ENCODE results near the gene SERPINB5. TPM values are rescaled to one million over a fixed set of nuclear protein-coding genes. Genes with fewer than 3 reads are reported as not detected.

The SERPINB5 gene
- total RNA-seq, 2 donors from 2014 or later: not detected

- no peak overlapping the region for H3K4me3 Mint-ChIP-seq
- H3K27me3 Mint-ChIP-seq: peaks cover 3 to 5% of the 10 kb centered on the region in 2 donors
- ATAC-seq: no peak
- no peak for DNase-seq (ENCODE audit: low spot score)
- H3K27ac Mint-ChIP-seq: no peak overlapping the region
- H3K9me3 Mint-ChIP-seq: no peaks in the 10 kb centered on the region
- no peaks in the 10 kb centered on the region for H3K4me1 Mint-ChIP-seq (ENCODE audit: low read depth in 2 of 2)
- H3K36me3 Mint-ChIP-seq: no peaks in the 10 kb centered on the region
These were observed 3.7 kb downstream of the SERPINB5 start for GRCh38 chr18:63480476-63480875.

- H3K9me3 Mint-ChIP-seq: no peaks in the 10 kb centered on the region
- ATAC-seq (no peak), DNase-seq (ENCODE audit: low spot score) (no peak)
- no peaks in the 10 kb centered on the region for H3K4me1 Mint-ChIP-seq (ENCODE audit: low read depth in 2 of 2)
- H3K4me3 Mint-ChIP-seq: no peak overlapping the region
- H3K27ac Mint-ChIP-seq: no peak overlapping the region
- no peaks in the 10 kb centered on the region for H3K36me3 Mint-ChIP-seq
- H3K27me3 Mint-ChIP-seq: peaks cover 3 to 7% of the 10 kb centered on the region in 2 donors
These were observed 4.2 kb downstream of the SERPINB5 start for GRCh38 chr18:63480915-63481314.

GRCh38 chr18:63487676-63488075 is 10.9 kb downstream of the SERPINB5 start:
- Mint-ChIP-seq H3K9me3 (no peaks in the 10 kb centered on the region), H3K4me1 (ENCODE audit: low read depth in 2 of 2) (no peaks in the 10 kb centered on the region), H3K27ac (no peak overlapping the region), H3K27me3 (peaks cover 7 to 9% of the 10 kb centered on the region in 2 donors), H3K36me3 (no peaks in the 10 kb centered on the region), H3K4me3 (no peak overlapping the region)
- DNase-seq (ENCODE audit: low spot score) (no peak), ATAC-seq (no peak)

- no peaks in the 10 kb centered on the region for H3K9me3 Mint-ChIP-seq
- no peaks in the 10 kb centered on the region for H3K36me3 Mint-ChIP-seq
- no peak overlapping the region for H3K27ac Mint-ChIP-seq
- no peaks in the 10 kb centered on the region for H3K4me1 Mint-ChIP-seq (ENCODE audit: low read depth in 2 of 2)
- H3K27me3 Mint-ChIP-seq: peaks cover 7 to 9% of the 10 kb centered on the region in 2 donors
- DNase-seq (ENCODE audit: low spot score): no peak
- no peak for ATAC-seq
- H3K4me3 Mint-ChIP-seq: no peak overlapping the region
These were observed 11.4 kb downstream of the SERPINB5 start for GRCh38 chr18:63488160-63488559.

- Mint-ChIP-seq H3K4me3 (no peak overlapping the region), H3K4me1 (ENCODE audit: low read depth in 2 of 2) (no peaks in the 10 kb centered on the region), H3K9me3 (no peaks in the 10 kb centered on the region), H3K36me3 (no peaks in the 10 kb centered on the region), H3K27ac (no peak overlapping the region), H3K27me3 (peaks cover 0 to 4% of the 10 kb centered on the region in 2 donors)
- ATAC-seq (no peak), DNase-seq (ENCODE audit: low spot score) (no peak)
These were observed 16.1 kb downstream of the SERPINB5 start for GRCh38 chr18:63492851-63493250.

GRCh38 chr18:63495675-63496074 is 18.9 kb downstream of the SERPINB5 start:
- no peak for ATAC-seq
- no peak for DNase-seq (ENCODE audit: low spot score)
- Mint-ChIP-seq H3K36me3 (no peaks in the 10 kb centered on the region), H3K27ac (no peak overlapping the region), H3K27me3 (no peaks in the 10 kb centered on the region), H3K9me3 (no peaks in the 10 kb centered on the region), H3K4me1 (ENCODE audit: low read depth in 2 of 2) (no peaks in the 10 kb centered on the region), H3K4me3 (no peak overlapping the region)

GRCh38 chr18:63505566-63506335 is 29.0 kb downstream of the SERPINB5 start:
- Mint-ChIP-seq H3K4me3 (no peak overlapping the region), H3K4me1 (ENCODE audit: low read depth in 2 of 2) (no peaks in the 10 kb centered on the region), H3K27me3 (peaks cover 20 to 31% of the 10 kb centered on the region in 2 donors), H3K36me3 (no peaks in the 10 kb centered on the region), H3K9me3 (no peaks in the 10 kb centered on the region), H3K27ac (no peak overlapping the region)
- ATAC-seq: no peak
- no peak for DNase-seq (ENCODE audit: low spot score)

GRCh38 chr18:63506336-63506646 is 29.5 kb downstream of the SERPINB5 start:
- no peak overlapping the region for H3K27ac Mint-ChIP-seq
- no peak for ATAC-seq

GRCh38 chr18:63508596-63508995 is 31.8 kb downstream of the SERPINB5 start:
- peaks cover 27 to 58% of the 10 kb centered on the region in 2 donors for H3K27me3 Mint-ChIP-seq
- H3K4me3 Mint-ChIP-seq: no peak overlapping the region
- no peaks in the 10 kb centered on the region for H3K36me3 Mint-ChIP-seq
- DNase-seq (ENCODE audit: low spot score): no peak
- no peak for ATAC-seq
- H3K4me1 Mint-ChIP-seq (ENCODE audit: low read depth in 2 of 2): no peaks in the 10 kb centered on the region
- no peak overlapping the region for H3K27ac Mint-ChIP-seq
- H3K9me3 Mint-ChIP-seq: no peaks in the 10 kb centered on the region

More at GRCh38 chr18:63506336-63506646, 29.5 kb downstream of the SERPINB5 start:
- Mint-ChIP-seq H3K4me1 (ENCODE audit: low read depth in 2 of 2) (no peaks in the 10 kb centered on the region), H3K9me3 (no peaks in the 10 kb centered on the region), H3K27me3 (peaks cover 20 to 36% of the 10 kb centered on the region in 2 donors), H3K36me3 (no peaks in the 10 kb centered on the region), H3K4me3 (no peak overlapping the region)
- DNase-seq (ENCODE audit: low spot score): no peak

- no peak overlapping the region for H3K27ac Mint-ChIP-seq
- no peaks in the 10 kb centered on the region for H3K36me3 Mint-ChIP-seq
- H3K27me3 Mint-ChIP-seq: peaks cover 20 to 47% of the 10 kb centered on the region in 2 donors
- no peaks in the 10 kb centered on the region for H3K9me3 Mint-ChIP-seq
- DNase-seq (ENCODE audit: low spot score): no peak
- H3K4me1 Mint-ChIP-seq (ENCODE audit: low read depth in 2 of 2): no peaks in the 10 kb centered on the region
- no peak for ATAC-seq
- H3K4me3 Mint-ChIP-seq: no peak overlapping the region
These were observed 34.5 kb downstream of the SERPINB5 start for GRCh38 chr18:63511285-63511684.

- Mint-ChIP-seq H3K9me3 (no peaks in the 10 kb centered on the region), H3K27ac (no peak overlapping the region), H3K4me3 (no peak overlapping the region), H3K4me1 (ENCODE audit: low read depth in 2 of 2) (peaks cover 0 to 4% of the 10 kb centered on the region in 2 donors), H3K36me3 (no peaks in the 10 kb centered on the region), H3K27me3 (peaks cover 12 to 41% of the 10 kb centered on the region in 2 donors)
- ATAC-seq (no peak), DNase-seq (ENCODE audit: low spot score) (no peak)
These were observed 37.6 kb downstream of the SERPINB5 start for GRCh38 chr18:63514326-63514725.

GRCh38 chr18:63514888-63515678 is 38.3 kb downstream of the SERPINB5 start:
- H3K36me3 Mint-ChIP-seq: no peaks in the 10 kb centered on the region
- peaks cover 12 to 46% of the 10 kb centered on the region in 2 donors for H3K27me3 Mint-ChIP-seq
- DNase-seq (ENCODE audit: low spot score) (no peak), ATAC-seq (no peak)
- H3K27ac Mint-ChIP-seq: no peak overlapping the region
- peaks cover 0 to 4% of the 10 kb centered on the region in 2 donors for H3K4me1 Mint-ChIP-seq (ENCODE audit: low read depth in 2 of 2)
- no peaks in the 10 kb centered on the region for H3K9me3 Mint-ChIP-seq
- no peak overlapping the region for H3K4me3 Mint-ChIP-seq

- ATAC-seq: no peak
These were observed 39.0 kb downstream of the SERPINB5 start for GRCh38 chr18:63515801-63516200.

More at GRCh38 chr18:63515801-63516200, 39.0 kb downstream of the SERPINB5 start:
- DNase-seq (ENCODE audit: low spot score): no peak
- Mint-ChIP-seq H3K36me3 (no peaks in the 10 kb centered on the region), H3K27me3 (peaks cover 12 to 48% of the 10 kb centered on the region in 2 donors), H3K4me1 (ENCODE audit: low read depth in 2 of 2) (peaks cover 0 to 4% of the 10 kb centered on the region in 2 donors), H3K9me3 (no peaks in the 10 kb centered on the region), H3K27ac (no peak overlapping the region), H3K4me3 (no peak overlapping the region)
